SKM-1 treated with dmso at 0.1 percent for 144 hours (cell line): ENCODE results near the gene FTH1.
"Not testable (repeated sequence)": the region's sequence is repeated elsewhere in the genome, so short reads cannot be mapped to it uniquely, and the experiment has no call there.

Experiments
- DNase-seq: peaks from one replicate; lab custom pipeline; 2025; ENCODE audit not compliant: unreplicated experiment; lab: John Stamatoyannopoulos, UW

Gene FTH1

GRCh38 chr11:61964058-61964665, 3.3 kb downstream of the FTH1 start:
- DNase-seq, result no peak

GRCh38 chr11:61963282-61964057, 4.0 kb downstream of the FTH1 start:
- peak; percentile 76 for DNase-seq

- no peak for DNase-seq
Observed at GRCh38 chr11:61963016-61963281, 4.5 kb downstream of the FTH1 start.

GRCh38 chr11:61962213-61963015, 5.0 kb downstream of the FTH1 start:
- no peak for DNase-seq

- no peak for DNase-seq
Observed at GRCh38 chr11:61961570-61962212, 5.7 kb downstream of the FTH1 start.

GRCh38 chr11:61960532-61960931, 6.9 kb downstream of the FTH1 start:
- no peak for DNase-seq

- no peak for DNase-seq
Observed at GRCh38 chr11:61959678-61960077, 7.8 kb downstream of the FTH1 start.

GRCh38 chr11:61959114-61959513, 8.3 kb downstream of the FTH1 start:
- DNase-seq, result no peak

GRCh38 chr11:61958590-61958989, 8.8 kb downstream of the FTH1 start:
- no peak for DNase-seq

- no peak for DNase-seq
Observed at GRCh38 chr11:61957021-61957770, 10.2 kb downstream of the FTH1 start.

GRCh38 chr11:61956191-61957020, 11.0 kb downstream of the FTH1 start:
- no peak for DNase-seq

- no peak for DNase-seq
Observed at GRCh38 chr11:61955422-61956135, 11.9 kb downstream of the FTH1 start.

GRCh38 chr11:61954851-61955421, 12.5 kb downstream of the FTH1 start:
- peak; percentile 94 for DNase-seq

- no peak for DNase-seq
Observed at GRCh38 chr11:61954106-61954850, 13.2 kb downstream of the FTH1 start.

GRCh38 chr11:61953632-61954031, 13.8 kb downstream of the FTH1 start:
- DNase-seq, result not testable (repeated sequence)

- DNase-seq, result no peak
Observed at GRCh38 chr11:61952882-61953281, 14.6 kb downstream of the FTH1 start.

- no peak for DNase-seq
Observed at GRCh38 chr11:61951484-61952135, 15.8 kb downstream of the FTH1 start.

- no peak for DNase-seq
Observed at GRCh38 chr11:61950035-61950547, 17.3 kb downstream of the FTH1 start, which contains the start of gene BEST1. Gene BEST1, plus strand, starts transcription at chr11:61950351. Its CDS starts 1,456 bp downstream, at chr11:61951807.
